H1 (cell line): ENCODE data around the gene EME2. TPM values are rescaled to one million over a fixed set of nuclear protein-coding genes. Genes with fewer than 3 reads are reported as not detected.

Source experiments
- CTCF ChIA-PET: fragments of 300-600 bp; sonication (Branson Sonifier 250); formaldehyde crosslinking; loops from one replicate; lab custom pipeline; 2021; ENCODE audit not compliant: partially characterized antibody; lab: Charles Lee
- POLR2A ChIA-PET: fragments of 300-600 bp; sonication (Branson Sonifier 250); formaldehyde crosslinking; loops from one replicate; lab custom pipeline; 2021; ENCODE audit warnings: inconsistent platforms; ENCODE audit not compliant: partially characterized antibody; lab: Charles Lee
- DNase-seq, 2 experiments: peaks; one replicate each; pipeline versions ENCODE4 v3.0.0 to v3.0.0-alpha.2; 2010 to 2022; ENCODE audit warnings: low spot score in 2 of 2, low read depth in 1 of 2, mixed read lengths in 1 of 2
- FAIRE-seq: peaks from 2 replicates; lab custom pipeline; 2011; peaks lifted over from hg19 to GRCh38; lab: Jason Lieb, UNC
- H2AFZ ChIP-seq: 2 replicates; pipeline ENCODE4 v1.8.1; 2012; ENCODE audit warnings: low read length, inconsistent platforms
- H2AK5ac ChIP-seq: 2 replicates; pipeline ENCODE4 v1.6.1; 2013; ENCODE audit warnings: low read depth, low read length
- H2BK120ac ChIP-seq: replicated peaks from 2 replicates; pipeline ENCODE3; 2013; ENCODE audit warnings: low read depth, low read length, inconsistent platforms
- H2BK12ac ChIP-seq: 2 replicates; pipeline ENCODE4 v1.6.1; 2013; ENCODE audit warnings: low read depth, low read length
- H2BK15ac ChIP-seq: 2 replicates; pipeline ENCODE4 v1.6.1; 2013; ENCODE audit warnings: low read length
- H2BK20ac ChIP-seq: 2 replicates; pipeline ENCODE4 v1.6.1; 2013; ENCODE audit warnings: low read length
- H2BK5ac ChIP-seq: 2 replicates; pipeline ENCODE4 v1.6.1; 2013; ENCODE audit warnings: low read depth, low read length
- H3K14ac ChIP-seq: 2 replicates; pipeline ENCODE4 v1.6.1; 2013; ENCODE audit warnings: inconsistent platforms; ENCODE audit not compliant: insufficient read length
- H3K18ac ChIP-seq: 2 replicates; pipeline ENCODE4 v1.6.1; 2013; ENCODE audit warnings: low read length; ENCODE audit errors: extremely low read depth
- H3K23ac ChIP-seq: 2 replicates; pipeline ENCODE4 v1.6.1; 2013; ENCODE audit warnings: inconsistent platforms; ENCODE audit not compliant: insufficient read length
- H3K23me2 ChIP-seq: 2 replicates; pipeline ENCODE4 v1.6.1; 2013; ENCODE audit warnings: low read depth, low read length
- H3K27ac ChIP-seq: 2 replicates; pipeline ENCODE4 v1.6.1; 2011; ENCODE audit warnings: low read depth, low read length, inconsistent platforms
- H3K27me3 ChIP-seq, 4 experiments: replicated peaks in 1 of 4; 1 replicate in 1 of 4; 2 replicates in 3 of 4; pipeline versions ENCODE4 v1.6.1 to v1.8.1; 2011 to 2013; ENCODE audit warnings: low read length in 3 of 4, mild to moderate bottlenecking in 3 of 4, inconsistent platforms in 2 of 4, mixed read lengths in 2 of 4, moderate library complexity in 1 of 4; ENCODE audit not compliant: control insufficient read depth in 3 of 4, insufficient read depth in 3 of 4; ENCODE audit errors: extremely low read depth in 1 of 4
- H3K36me3 ChIP-seq, 4 experiments: 2 replicates each; pipeline versions ENCODE4 v1.6.1 to v1.8.1; 2011 to 2013; ENCODE audit warnings: mild to moderate bottlenecking in 4 of 4, low read length in 3 of 4, moderate library complexity in 2 of 4, control low read depth in 1 of 4, inconsistent platforms in 1 of 4; ENCODE audit not compliant: insufficient read depth in 4 of 4, control insufficient read depth in 2 of 4
- H3K4ac ChIP-seq: replicated peaks from 2 replicates; pipeline ENCODE3; 2013; ENCODE audit warnings: low read length, low read depth, mixed read lengths, inconsistent platforms; ENCODE audit not compliant: insufficient read length
- H3K4me1 ChIP-seq, 4 experiments: replicated peaks in 1 of 4; 1 replicate in 1 of 4; 2 replicates in 3 of 4; pipeline versions ENCODE4 v1.6.1 to v1.8.1; 2011 to 2013; ENCODE audit warnings: low read length in 3 of 4, inconsistent platforms in 2 of 4, mixed read lengths in 1 of 4; ENCODE audit not compliant: insufficient read depth in 4 of 4, control insufficient read depth in 3 of 4
- H3K4me2 ChIP-seq, 2 experiments: 2 replicates each; pipeline versions ENCODE4 v1.6.1 to v1.8.1; 2011 to 2013; ENCODE audit warnings: low read depth in 2 of 2, low read length in 2 of 2, control low read depth in 1 of 2, inconsistent platforms in 1 of 2, mild to moderate bottlenecking in 1 of 2; ENCODE audit not compliant: insufficient read depth in 1 of 2
- H3K4me3 ChIP-seq, 4 experiments: fragments of 200-600, 300-600 bp in 1 of 4; sonication (generic), shearing (Covaris generic), sonication (Bioruptor Twin) in 1 of 4; 2 replicates each; pipeline versions ENCODE4 v1.5.1 to v1.8.1; 2011 to 2016; ENCODE audit warnings: low read length in 4 of 4, low read depth in 3 of 4, control low read depth in 2 of 4, inconsistent platforms in 2 of 4, mild to moderate bottlenecking in 2 of 4, mixed read lengths in 1 of 4, moderate library complexity in 1 of 4; ENCODE audit not compliant: insufficient read depth in 2 of 4; ENCODE audit errors: extremely low read depth in 1 of 4
- H3K56ac ChIP-seq: replicated peaks from 2 replicates; pipeline ENCODE3; 2013; ENCODE audit warnings: low read depth, mild to moderate bottlenecking, mixed read lengths, low read length, inconsistent platforms; ENCODE audit not compliant: insufficient read length
- H3K79me1 ChIP-seq: 2 replicates; pipeline ENCODE4 v1.6.1; 2013; ENCODE audit warnings: low read depth, low read length, control low read depth
- H3K79me2 ChIP-seq, 2 experiments: 2 replicates each; pipeline versions ENCODE4 v1.6.1 to v1.8.1; 2012 to 2013; ENCODE audit warnings: low read length in 2 of 2, mild to moderate bottlenecking in 2 of 2, inconsistent platforms in 1 of 2; ENCODE audit not compliant: insufficient read depth in 2 of 2, control insufficient read depth in 1 of 2
- H3K9ac ChIP-seq, 4 experiments: replicated peaks in 1 of 4; 1 replicate in 1 of 4; 2 replicates in 3 of 4; pipeline versions ENCODE4 v1.6.1 to v1.8.1; 2011 to 2013; ENCODE audit warnings: low read depth in 3 of 4, low read length in 3 of 4, control low read depth in 2 of 4, mild to moderate bottlenecking in 2 of 4, moderate library complexity in 2 of 4, inconsistent platforms in 1 of 4; ENCODE audit errors: extremely low read depth in 1 of 4
- H3K9me3 ChIP-seq, 2 experiments: 2 replicates each; pipeline versions ENCODE4 v1.6.1 to v1.8.1; 2012 to 2013; ENCODE audit warnings: mild to moderate bottlenecking in 2 of 2, moderate library complexity in 2 of 2, control low read depth in 1 of 2, inconsistent platforms in 1 of 2, low read depth in 1 of 2, low read length in 1 of 2, mixed read lengths in 1 of 2; ENCODE audit not compliant: insufficient read depth in 2 of 2
- H4K20me1 ChIP-seq, 2 experiments: replicated peaks in 1 of 2; 2 replicates each; pipeline versions ENCODE3 to v1.8.1; 2011 to 2013; ENCODE audit warnings: inconsistent platforms in 2 of 2, low read length in 2 of 2, mild to moderate bottlenecking in 1 of 2; ENCODE audit not compliant: insufficient read depth in 2 of 2, control insufficient read depth in 1 of 2
- H4K5ac ChIP-seq: 2 replicates; pipeline ENCODE4 v1.6.1; 2013; ENCODE audit warnings: low read length, low read depth, mixed read lengths, inconsistent platforms; ENCODE audit not compliant: insufficient read length
- H4K8ac ChIP-seq: 2 replicates; pipeline ENCODE4 v1.8.0; 2013; ENCODE audit warnings: mild to moderate bottlenecking, moderate library complexity, low read length, inconsistent platforms; ENCODE audit not compliant: insufficient read depth; ENCODE audit errors: extremely low read depth
- H4K91ac ChIP-seq: replicated peaks from 2 replicates; pipeline ENCODE3; 2013; ENCODE audit warnings: low read length, mixed read lengths, inconsistent platforms; ENCODE audit not compliant: insufficient read length
- CBX8 ChIP-seq: fragments of 300-800, 300-1000 bp; sonication (generic); IDR thresholded peaks from 2 replicates; pipeline ENCODE4 v1.7.1; 2016; ENCODE audit warnings: low read depth, low read length, borderline replicate concordance
- TAF7 ChIP-seq: optimal IDR thresholded peaks from 2 replicates; pipeline ENCODE3; 2011; ENCODE audit warnings: low read depth, mild to moderate bottlenecking, inconsistent platforms, low read length, moderate library complexity, borderline replicate concordance
- TEAD4 ChIP-seq: IDR thresholded peaks from 2 replicates; pipeline ENCODE4 v1.6.1; 2012; ENCODE audit warnings: low read depth, low read length, inconsistent platforms, mixed read lengths
- WGBS, 2 experiments: shearing (Covaris generic) in 1 of 2; methylation state at CpG; one replicate each; pipeline versions ENCODE4 v1.1.6 to v1.1.7; 2013 to 2015; ENCODE audit warnings: low lambda C conversion rate in 2 of 2, mixed read lengths in 2 of 2, inconsistent platforms in 1 of 2, low coverage in 1 of 2, missing lambda C conversion rate in 1 of 2; ENCODE audit not compliant: insufficient replicate concordance in 2 of 2, insufficient coverage in 1 of 2, insufficient read length in 1 of 2; ENCODE audit errors: extremely low coverage in 1 of 2, missing lambda C conversion rate in 1 of 2; 5-methylcytosine and 5-hydroxymethylcytosine counted together
- polyA plus RNA-seq, 7 experiments: library from polyadenylated mRNA; depleted of rRNA in 3 of 7; stranded (reverse) in 5 of 7; unstranded in 2 of 7; fragments of >200 nt in 5 of 7; fragments of 200-250 nt in 2 of 7; gene quantifications; 1 replicate in 5 of 7; 2 replicates in 1 of 7; 4 replicates in 1 of 7; pipeline versions ENCODE4 v1.2.1 to v1.2.3, GENCODE V29; 2011 to 2013; ENCODE audit warnings: missing spikeins in 2 of 7, mixed read lengths in 2 of 7
- total RNA-seq: library from RNA; stranded (reverse); fragmentation: NEBNext Ultra II Directional; extraction: Animal tissue kit (Norgen Biotek cat#: 25700); gene quantifications from 2 replicates; pipeline ENCODE4 v1.2.1, GENCODE V29; 2021

Gene EME2
- total and polyA plus RNA-seq, 2 of the 8 experiments (the other 6 are each of a cell fraction or from before 2014, with no cell fraction given), result 13.1 to 19.7 TPM

GRCh38 chr16:1815461-1815860, 42.9 kb downstream of the EME2 start:
- Histone ChIP-seq H3K23ac (no peak overlapping the region), H3K36me3 (peaks cover 0 to 9% (median 4%) of the 10 kb centered on the region in 4 experiments; a peak in 4 of 8 replicates), H3K27ac (no peak overlapping the region), H2BK15ac (no peak overlapping the region), H3K9me3 (no peaks in the 10 kb centered on the region), H3K56ac (no peak overlapping the region), H2BK12ac (no peak overlapping the region), H2BK5ac (no peak overlapping the region), H3K79me2 (no peaks in the 10 kb centered on the region), H4K20me1 (peaks cover 3 to 4% of the 10 kb centered on the region in 2 experiments), H3K4me3 (no peak overlapping the region), H4K5ac (no peak overlapping the region), H4K8ac (no peak overlapping the region), H3K4ac (no peak overlapping the region), H3K9ac (no peak overlapping the region), H3K79me1 (no peaks in the 10 kb centered on the region), H3K18ac (no peak overlapping the region), H3K4me2 (no peak overlapping the region), H4K91ac (no peak overlapping the region), H2BK120ac (no peak overlapping the region), H2AK5ac (no peak overlapping the region), H3K14ac (no peak overlapping the region), H3K4me1 (no peaks in the 10 kb centered on the region), H3K23me2 (no peaks in the 10 kb centered on the region), H2BK20ac (no peak overlapping the region), H2AFZ (no peak overlapping the region), H3K27me3 (no peaks in the 10 kb centered on the region)
- POLR2A ChIA-PET, result interaction anchor here (0.6 to 0.7 kb wide), 2 partner anchors 113 to 122 kb away, joined by 3 to 4 read pairs; no protein-coding TSS in a partner anchor
- no peak for DNase-seq
- WGBS, 2 experiments, result 92% methylated on average over 11 of the region's 11 CpGs; no CpG with 5 or more reads in 1 of the 2 experiments
- CTCF ChIA-PET, result interaction anchor here (2.9 kb wide), 1 partner anchor 9 kb away, joined by 10 read pairs; no protein-coding TSS in a partner anchor
- no peak for FAIRE-seq
- TF ChIP-seq TAF7 (no peak), CBX8 (no peak), TEAD4 (no peak)
